Suprapubic skin (tissue), 4 donors: ENCODE measurements around the gene NFKBIA.

ENCODE experiments used
- EP300 ChIP-seq: sonication (generic); formaldehyde crosslinking; IDR thresholded peaks from one replicate; pipeline ENCODE4 v1.6.1; 2017; ENCODE audit warnings: antibody characterized with exemption
- POLR2A ChIP-seq, 2 donors: fragments of 450-650 bp; IDR thresholded peaks; one replicate each; pipeline ENCODE4 v1.6.1; 2017; ENCODE audit warnings: antibody characterized with exemption in 2 of 2, mild to moderate bottlenecking in 2 of 2, moderate library complexity in 2 of 2
- POLR2AphosphoS5 ChIP-seq, 3 donors: sonication (generic); formaldehyde crosslinking; IDR thresholded peaks; one replicate each; pipeline ENCODE4 v1.6.1; 2017; ENCODE audit warnings: antibody characterized with exemption in 3 of 3
- TF ChIP-seq, protein P1 (sequence below), 2 donors: fragments of 200-600 bp in 1 of 2; fragments of 450-650 bp in 1 of 2; sonication (generic) in 1 of 2; IDR thresholded peaks; one replicate each; pipeline ENCODE4 v1.5.1; 2016 to 2019; ENCODE audit warnings: antibody characterized with exemption in 2 of 2, mild to moderate bottlenecking in 1 of 2, moderate library complexity in 1 of 2

DNA sequence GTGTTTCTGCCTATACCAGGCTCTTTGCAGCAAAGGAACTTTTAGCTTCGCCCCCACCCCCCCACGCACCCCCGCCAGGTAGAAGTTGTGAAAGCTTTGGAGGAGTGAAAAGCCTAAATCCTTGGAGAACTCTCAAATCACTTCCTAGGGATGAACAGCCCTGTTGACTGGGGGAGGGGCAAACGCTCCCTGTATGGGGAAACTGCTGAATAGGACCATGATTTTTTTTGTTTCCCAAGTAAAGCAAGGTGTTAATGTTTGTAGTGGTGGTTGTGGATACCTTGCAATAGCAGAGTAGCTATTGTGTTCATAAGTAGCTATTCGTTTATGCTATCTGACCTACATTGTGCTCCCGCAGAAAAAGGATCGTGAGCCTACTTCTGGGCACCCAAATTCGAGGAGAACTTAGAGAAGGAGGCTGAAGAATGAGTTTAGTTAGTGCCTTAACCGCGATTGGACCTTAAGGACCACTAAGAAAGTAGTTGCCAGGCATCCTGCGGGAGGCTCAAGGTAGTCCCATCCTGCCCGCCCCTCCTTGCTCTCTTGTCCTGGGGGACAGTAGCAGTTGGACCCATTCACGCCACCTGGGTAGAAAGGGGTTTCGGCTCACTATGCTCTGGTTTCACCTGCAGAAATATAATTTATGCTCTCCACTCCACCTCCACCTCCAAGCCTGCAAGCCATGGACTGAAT, 901 bp upstream of the NFKBIA start:
- TF ChIP-seq, protein P1, sequence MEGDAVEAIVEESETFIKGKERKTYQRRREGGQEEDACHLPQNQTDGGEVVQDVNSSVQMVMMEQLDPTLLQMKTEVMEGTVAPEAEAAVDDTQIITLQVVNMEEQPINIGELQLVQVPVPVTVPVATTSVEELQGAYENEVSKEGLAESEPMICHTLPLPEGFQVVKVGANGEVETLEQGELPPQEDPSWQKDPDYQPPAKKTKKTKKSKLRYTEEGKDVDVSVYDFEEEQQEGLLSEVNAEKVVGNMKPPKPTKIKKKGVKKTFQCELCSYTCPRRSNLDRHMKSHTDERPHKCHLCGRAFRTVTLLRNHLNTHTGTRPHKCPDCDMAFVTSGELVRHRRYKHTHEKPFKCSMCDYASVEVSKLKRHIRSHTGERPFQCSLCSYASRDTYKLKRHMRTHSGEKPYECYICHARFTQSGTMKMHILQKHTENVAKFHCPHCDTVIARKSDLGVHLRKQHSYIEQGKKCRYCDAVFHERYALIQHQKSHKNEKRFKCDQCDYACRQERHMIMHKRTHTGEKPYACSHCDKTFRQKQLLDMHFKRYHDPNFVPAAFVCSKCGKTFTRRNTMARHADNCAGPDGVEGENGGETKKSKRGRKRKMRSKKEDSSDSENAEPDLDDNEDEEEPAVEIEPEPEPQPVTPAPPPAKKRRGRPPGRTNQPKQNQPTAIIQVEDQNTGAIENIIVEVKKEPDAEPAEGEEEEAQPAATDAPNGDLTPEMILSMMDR (IDR thresholded peaks at IDR 0.05), result no peak
- TF ChIP-seq POLR2A (IDR thresholded peaks at IDR 0.05) (no peak), POLR2AphosphoS5 (IDR thresholded peaks at IDR 0.05) (no peak), EP300 (no peak)
